ENCODE measurements around the gene PRKAR1A.

Gene PRKAR1A

GRCh38 chr17:68592682-68593641 lies 80.7 kb downstream of the PRKAR1A start:
- H3K27me3 ChIP-seq (ENCODE audit: control insufficient read depth, insufficient read depth, low read length) = no peaks in the 10 kb centered on the region

DNA sequence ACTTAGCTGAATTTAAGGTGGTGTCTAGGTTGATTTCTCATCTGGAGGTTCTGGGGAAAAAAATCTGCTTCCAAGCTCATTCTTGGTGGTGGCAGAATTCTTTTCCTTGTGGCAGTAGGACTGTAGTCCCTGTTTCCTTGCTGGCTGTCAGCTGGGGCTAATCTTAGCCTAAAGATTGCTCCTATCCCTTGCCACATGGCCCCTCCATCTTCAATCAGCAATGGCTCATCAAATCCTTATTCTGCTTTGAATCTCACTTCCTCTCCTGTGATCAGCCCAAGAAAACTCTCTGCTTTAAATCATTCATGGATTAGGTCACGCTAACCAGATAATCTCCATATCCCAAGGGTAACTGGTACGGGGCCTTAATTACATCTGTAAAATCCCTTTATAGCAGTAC lies 82.3 kb downstream of the PRKAR1A start:
- no peak overlapping the region for H3K27ac ChIP-seq (ENCODE audit: low read depth, low read length)
- peaks cover 72% of the 10 kb centered on the region; the same call in 1 of the 2 replicates for H3K36me3 ChIP-seq (ENCODE audit: control insufficient read depth, insufficient read depth, low read length)
- no peaks in the 10 kb centered on the region for H3K9me3 ChIP-seq (ENCODE audit: control insufficient read depth, insufficient read depth, low read depth, low read length)
- peaks cover 2% of the 10 kb centered on the region; the same call in 1 of the 2 replicates for H3K27me3 ChIP-seq (ENCODE audit: control insufficient read depth, insufficient read depth, low read length)
- H3K9ac ChIP-seq (ENCODE audit: low read length) = no peak overlapping the region
- H3K4me1 ChIP-seq (ENCODE audit: control insufficient read depth, insufficient read depth, low read length) = peaks cover 20% of the 10 kb centered on the region; the same call in 1 of the 2 replicates
- no peak overlapping the region for H3K4me3 ChIP-seq (ENCODE audit: low read depth, low read length)

More at GRCh38 chr17:68592682-68593641, 80.7 kb downstream of the PRKAR1A start:
- no peak overlapping the region for H3K9ac ChIP-seq (ENCODE audit: low read length)
- peaks cover 13% of the 10 kb centered on the region for H3K9me3 ChIP-seq (ENCODE audit: control insufficient read depth, insufficient read depth, low read depth, low read length)
- H3K27ac ChIP-seq (ENCODE audit: low read depth, low read length) = no peak overlapping the region
- peaks cover 16% of the 10 kb centered on the region; the same call in 1 of the 2 replicates for H3K4me1 ChIP-seq (ENCODE audit: control insufficient read depth, insufficient read depth, low read length)
- no peak overlapping the region for H3K4me3 ChIP-seq (ENCODE audit: low read depth, low read length)
- H3K36me3 ChIP-seq (ENCODE audit: control insufficient read depth, insufficient read depth, low read length) = peaks cover 74% of the 10 kb centered on the region

- H3K4me1 ChIP-seq (ENCODE audit: control insufficient read depth, insufficient read depth, low read length) = peaks cover 20% of the 10 kb centered on the region; the same call in 1 of the 2 replicates
- H3K27ac ChIP-seq (ENCODE audit: low read depth, low read length) = no peak overlapping the region
- peaks cover 70% of the 10 kb centered on the region; the same call in 1 of the 2 replicates for H3K36me3 ChIP-seq (ENCODE audit: control insufficient read depth, insufficient read depth, low read length)
- H3K9ac ChIP-seq (ENCODE audit: low read length) = no peak overlapping the region
- H3K27me3 ChIP-seq (ENCODE audit: control insufficient read depth, insufficient read depth, low read length) = peaks cover 10% of the 10 kb centered on the region; the same call in 1 of the 2 replicates
- no peak overlapping the region for H3K4me3 ChIP-seq (ENCODE audit: low read depth, low read length)
- no peaks in the 10 kb centered on the region for H3K9me3 ChIP-seq (ENCODE audit: control insufficient read depth, insufficient read depth, low read depth, low read length)
Measured at GRCh38 chr17:68595496-68595895, 83.3 kb downstream of the PRKAR1A start.

DNA sequence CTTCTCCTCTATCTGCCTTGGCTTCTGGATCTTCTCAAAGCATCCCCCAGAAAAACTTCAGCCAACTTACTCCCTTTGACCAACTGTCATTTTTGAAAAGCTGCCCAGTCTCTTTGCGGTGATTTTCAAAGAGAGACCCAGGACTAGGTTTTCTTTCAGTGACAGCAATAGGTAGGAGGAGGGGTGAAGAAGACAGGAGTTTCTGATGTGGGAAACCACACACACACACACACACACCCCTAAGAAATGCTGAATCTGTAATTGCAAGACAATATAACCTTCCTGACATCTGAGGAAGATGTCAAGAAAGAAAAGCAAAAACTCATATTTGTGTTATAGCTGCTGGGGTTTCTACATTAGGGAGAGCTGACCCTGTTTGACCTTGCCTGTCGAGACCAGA lies 83.8 kb downstream of the PRKAR1A start:
- Histone ChIP-seq H3K27me3 (ENCODE audit: control insufficient read depth, insufficient read depth, low read length) (peaks cover 10% of the 10 kb centered on the region; the same call in 1 of the 2 replicates), H3K4me3 (ENCODE audit: low read depth, low read length) (no peak overlapping the region), H3K36me3 (ENCODE audit: control insufficient read depth, insufficient read depth, low read length) (peaks cover 68% of the 10 kb centered on the region; the same call in 1 of the 2 replicates), H3K9ac (ENCODE audit: low read length) (no peak overlapping the region), H3K27ac (ENCODE audit: low read depth, low read length) (no peak overlapping the region), H3K9me3 (ENCODE audit: control insufficient read depth, insufficient read depth, low read depth, low read length) (no peaks in the 10 kb centered on the region), H3K4me1 (ENCODE audit: control insufficient read depth, insufficient read depth, low read length) (peaks cover 20% of the 10 kb centered on the region; the same call in 1 of the 2 replicates)

GRCh38 chr17:68596411-68596945 lies 84.2 kb downstream of the PRKAR1A start:
- peaks cover 68% of the 10 kb centered on the region; the same call in 1 of the 2 replicates for H3K36me3 ChIP-seq (ENCODE audit: control insufficient read depth, insufficient read depth, low read length)
- H3K9ac ChIP-seq (ENCODE audit: low read length) = no peak overlapping the region
- no peak overlapping the region for H3K27ac ChIP-seq (ENCODE audit: low read depth, low read length)
- no peaks in the 10 kb centered on the region for H3K9me3 ChIP-seq (ENCODE audit: control insufficient read depth, insufficient read depth, low read depth, low read length)
- peaks cover 20% of the 10 kb centered on the region; the same call in 1 of the 2 replicates for H3K4me1 ChIP-seq (ENCODE audit: control insufficient read depth, insufficient read depth, low read length)
- H3K27me3 ChIP-seq (ENCODE audit: control insufficient read depth, insufficient read depth, low read length) = peaks cover 14% of the 10 kb centered on the region
- H3K4me3 ChIP-seq (ENCODE audit: low read depth, low read length) = 0 out of 2 replicates have a peak overlapping the region, but pooled peaks have one; percentile 5

DNA sequence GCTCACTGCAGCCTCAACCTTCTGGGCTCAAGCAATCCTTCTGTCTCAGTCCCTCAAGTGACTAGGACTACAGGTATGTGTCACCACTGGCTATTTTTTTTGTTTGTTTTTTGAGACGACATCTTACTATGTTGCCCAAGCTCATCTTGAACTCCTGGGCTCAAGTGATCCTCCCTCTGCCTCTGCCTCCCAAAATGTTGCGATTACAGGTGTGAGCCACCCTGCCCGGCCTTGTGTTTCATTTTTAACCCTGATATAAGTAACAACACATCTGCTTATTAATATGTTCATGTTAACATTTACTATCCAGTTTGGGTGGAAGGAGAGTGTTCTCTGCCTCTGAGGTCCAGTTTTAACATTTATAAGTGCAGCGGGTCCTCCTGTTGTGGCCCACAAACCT lies 85.8 kb downstream of the PRKAR1A start:
- Histone ChIP-seq H3K4me1 (ENCODE audit: control insufficient read depth, insufficient read depth, low read length) (peaks cover 35% of the 10 kb centered on the region), H3K27ac (ENCODE audit: low read depth, low read length) (no peak overlapping the region), H3K9ac (ENCODE audit: low read length) (peak overlapping the region; percentile 95), H3K9me3 (ENCODE audit: control insufficient read depth, insufficient read depth, low read depth, low read length) (no peaks in the 10 kb centered on the region), H3K36me3 (ENCODE audit: control insufficient read depth, insufficient read depth, low read length) (peaks cover 54% of the 10 kb centered on the region; the same call in 1 of the 2 replicates), H3K4me3 (ENCODE audit: low read depth, low read length) (peak overlapping the region; percentile 82), H3K27me3 (ENCODE audit: control insufficient read depth, insufficient read depth, low read length) (peaks cover 24% of the 10 kb centered on the region)

DNA sequence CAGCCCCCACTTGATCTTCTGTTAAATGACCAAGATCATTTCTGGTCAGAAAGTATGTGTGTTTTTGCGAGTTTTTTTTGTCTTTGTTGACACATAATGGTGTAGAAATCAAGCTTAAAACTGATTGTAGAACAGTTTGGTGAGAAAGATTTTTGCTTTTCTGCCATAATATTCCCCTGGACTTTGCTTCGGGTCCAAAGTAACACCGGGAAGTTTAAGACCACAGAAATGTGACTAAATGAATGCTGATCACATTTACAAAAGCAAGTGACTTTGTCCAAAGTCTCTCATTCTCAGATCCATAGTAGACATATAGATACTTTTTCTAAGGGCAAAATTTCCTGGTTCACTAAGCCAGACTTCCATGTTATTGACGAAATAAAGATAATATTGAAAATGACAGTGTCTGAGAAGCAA lies 86.3 kb downstream of the PRKAR1A start:
- H3K4me3 ChIP-seq (ENCODE audit: low read depth, low read length) = peak overlapping the region; percentile 82
- peaks cover 50% of the 10 kb centered on the region; the same call in 1 of the 2 replicates for H3K36me3 ChIP-seq (ENCODE audit: control insufficient read depth, insufficient read depth, low read length)
- no peaks in the 10 kb centered on the region for H3K9me3 ChIP-seq (ENCODE audit: control insufficient read depth, insufficient read depth, low read depth, low read length)
- peak overlapping the region; percentile 95 for H3K9ac ChIP-seq (ENCODE audit: low read length)
- H3K4me1 ChIP-seq (ENCODE audit: control insufficient read depth, insufficient read depth, low read length) = peaks cover 40% of the 10 kb centered on the region
- no peak overlapping the region; the same call in 1 of the 2 replicates for H3K27ac ChIP-seq (ENCODE audit: low read depth, low read length)
- H3K27me3 ChIP-seq (ENCODE audit: control insufficient read depth, insufficient read depth, low read length) = peaks cover 24% of the 10 kb centered on the region

DNA sequence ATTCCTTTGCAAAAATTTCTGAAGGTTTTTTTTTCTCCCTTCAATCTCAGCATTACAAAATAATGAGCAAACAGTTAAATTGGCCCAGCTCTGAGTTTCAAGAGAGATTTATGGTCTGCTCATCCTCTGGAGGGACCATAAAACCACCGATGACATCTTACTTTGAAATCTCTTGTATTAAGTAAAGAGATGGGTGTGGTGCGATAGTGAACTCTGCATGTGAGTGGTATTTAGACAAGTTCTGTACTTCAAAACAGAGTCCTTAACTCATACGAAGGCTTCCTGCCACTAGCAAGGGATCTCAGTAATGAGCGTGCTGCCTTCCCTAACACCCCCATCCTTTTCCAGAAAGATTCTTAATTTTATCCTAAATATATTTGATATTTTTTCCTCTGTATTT lies 86.9 kb downstream of the PRKAR1A start:
- Histone ChIP-seq H3K9me3 (ENCODE audit: control insufficient read depth, insufficient read depth, low read depth, low read length) (no peaks in the 10 kb centered on the region), H3K9ac (ENCODE audit: low read length) (peak overlapping the region; percentile 95)

GRCh38 chr17:68599552-68600066 lies 87.4 kb downstream of the PRKAR1A start:
- H3K36me3 ChIP-seq (ENCODE audit: control insufficient read depth, insufficient read depth, low read length) = peaks cover 42% of the 10 kb centered on the region; the same call in 1 of the 2 replicates
- H3K4me3 ChIP-seq (ENCODE audit: low read depth, low read length) = peak overlapping the region; percentile 82
- peak overlapping the region; percentile 95 for H3K9ac ChIP-seq (ENCODE audit: low read length)
- H3K4me1 ChIP-seq (ENCODE audit: control insufficient read depth, insufficient read depth, low read length) = peaks cover 44% of the 10 kb centered on the region
- H3K27me3 ChIP-seq (ENCODE audit: control insufficient read depth, insufficient read depth, low read length) = peaks cover 24% of the 10 kb centered on the region
- H3K27ac ChIP-seq (ENCODE audit: low read depth, low read length) = peak overlapping the region; percentile 88; the same call in 1 of the 2 replicates
- H3K9me3 ChIP-seq (ENCODE audit: control insufficient read depth, insufficient read depth, low read depth, low read length) = no peaks in the 10 kb centered on the region

More for the DNA sequence above, 86.9 kb downstream of the PRKAR1A start:
- Histone ChIP-seq H3K27me3 (ENCODE audit: control insufficient read depth, insufficient read depth, low read length) (peaks cover 24% of the 10 kb centered on the region), H3K36me3 (ENCODE audit: control insufficient read depth, insufficient read depth, low read length) (peaks cover 46% of the 10 kb centered on the region; the same call in 1 of the 2 replicates), H3K4me1 (ENCODE audit: control insufficient read depth, insufficient read depth, low read length) (peaks cover 44% of the 10 kb centered on the region), H3K27ac (ENCODE audit: low read depth, low read length) (peak overlapping the region; percentile 88; the same call in 1 of the 2 replicates), H3K4me3 (ENCODE audit: low read depth, low read length) (peak overlapping the region; percentile 82)

- Histone ChIP-seq H3K36me3 (ENCODE audit: control insufficient read depth, insufficient read depth, low read length) (peaks cover 35% of the 10 kb centered on the region; the same call in 1 of the 2 replicates), H3K4me3 (ENCODE audit: low read depth, low read length) (peak overlapping the region; percentile 82), H3K27ac (ENCODE audit: low read depth, low read length) (peak overlapping the region; percentile 88), H3K9me3 (ENCODE audit: control insufficient read depth, insufficient read depth, low read depth, low read length) (no peaks in the 10 kb centered on the region), H3K9ac (ENCODE audit: low read length) (peak overlapping the region; percentile 95), H3K4me1 (ENCODE audit: control insufficient read depth, insufficient read depth, low read length) (peaks cover 45% of the 10 kb centered on the region), H3K27me3 (ENCODE audit: control insufficient read depth, insufficient read depth, low read length) (peaks cover 24% of the 10 kb centered on the region)
Measured at GRCh38 chr17:68600067-68600930, 88.1 kb downstream of the PRKAR1A start.

Data from HUES6 (cell line).